Activated CD8-positive, alpha-beta memory T cell treated with anti-CD3 and anti-CD28 coated beads, Interleukin-2, amount 50 U/mL, for 1 hour (primary cell): ENCODE results near the gene KATNA1.

Experiments used
- DNase-seq: peaks from one replicate; pipeline ENCODE4 v3.0.0-alpha.2; 2020; ENCODE audit errors: extremely low read depth

The KATNA1 gene

DNA sequence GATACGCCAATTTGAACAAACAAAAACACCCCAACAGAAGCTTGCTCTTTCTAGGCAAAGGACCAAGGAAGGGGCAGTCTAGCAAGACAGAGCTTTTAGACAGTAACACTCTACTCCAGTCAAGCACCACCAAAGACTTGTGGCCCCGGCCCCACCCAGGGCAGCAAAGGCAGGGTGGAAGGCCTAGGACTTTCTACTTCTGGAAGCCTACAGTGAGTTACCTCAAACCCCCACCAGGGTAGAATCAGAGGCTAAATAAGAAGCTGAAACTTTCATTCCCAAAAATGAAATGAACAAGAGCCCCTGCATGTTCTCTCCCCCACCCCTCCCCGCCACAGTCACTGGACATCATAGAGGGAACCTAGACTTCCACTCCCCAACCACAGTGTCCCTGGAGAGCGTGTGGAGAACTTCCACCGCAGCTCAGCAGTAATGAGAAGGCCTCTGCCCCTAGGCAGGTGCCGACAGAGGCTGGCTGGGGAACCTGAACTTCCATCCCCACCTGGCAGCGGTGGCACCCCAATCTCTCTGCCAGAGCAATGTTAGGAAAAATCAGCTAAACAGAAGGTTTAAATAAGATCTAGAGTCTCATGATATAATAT is 40.0 kb downstream of the KATNA1 start:
- DNase-seq, result no peak

DNA sequence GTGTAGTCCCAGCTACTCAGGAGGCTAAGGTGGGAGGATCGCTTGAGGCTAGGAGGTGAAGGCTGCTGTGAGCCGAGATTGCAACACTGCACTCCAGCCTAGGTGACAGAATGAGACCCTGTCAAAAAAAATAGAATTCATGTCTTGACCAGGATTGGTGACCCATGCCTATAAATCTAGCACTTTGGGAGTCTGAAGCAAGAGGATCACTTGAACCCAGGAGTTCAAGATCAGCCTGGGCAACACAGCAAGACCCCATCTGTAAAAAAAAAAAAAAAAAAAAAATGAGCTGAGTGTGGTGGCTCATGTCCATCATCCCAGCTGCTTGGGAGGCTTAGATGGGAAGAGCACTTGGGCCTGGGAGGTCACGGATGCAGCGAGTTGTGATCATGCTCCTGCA is 48.0 kb downstream of the KATNA1 start:
- no peak for DNase-seq

DNA sequence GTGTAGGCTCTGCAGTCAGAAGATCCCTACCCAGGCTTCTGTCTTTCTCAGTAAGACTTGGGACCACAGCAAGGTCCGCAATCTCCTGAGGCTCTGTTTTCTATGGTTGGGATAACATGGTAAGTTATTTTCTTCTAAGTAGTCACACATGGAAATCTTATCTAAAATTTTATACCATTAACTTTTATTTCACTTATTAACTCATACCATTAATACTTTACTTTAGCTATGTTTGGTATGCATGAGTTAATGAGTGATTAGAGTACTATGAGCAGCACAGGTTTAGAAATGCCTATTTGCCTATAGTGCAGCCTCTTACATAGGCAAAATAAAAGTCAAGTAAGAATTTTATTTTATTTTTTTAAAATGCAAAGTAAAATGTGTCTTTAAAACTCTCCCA is 55.1 kb downstream of the KATNA1 start:
- no peak for DNase-seq

DNA sequence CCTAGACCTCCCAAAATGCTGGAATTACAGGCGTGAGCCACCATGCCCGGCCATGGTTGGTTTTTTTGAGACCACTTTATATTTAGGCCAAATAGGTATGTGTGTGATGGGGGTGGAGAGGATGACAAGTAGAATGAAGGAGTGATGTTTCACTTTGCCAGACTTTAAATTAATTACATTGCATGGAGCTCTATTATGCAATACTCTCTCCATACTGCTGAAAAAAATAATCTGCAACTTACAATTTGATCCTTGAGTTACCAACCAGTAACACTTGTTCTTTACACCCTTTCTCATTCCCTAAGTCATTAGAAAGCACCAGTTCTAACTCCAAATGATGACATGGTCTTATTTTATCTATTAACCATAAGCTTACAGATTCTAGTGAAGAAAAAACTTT is 55.5 kb downstream of the KATNA1 start:
- DNase-seq, result no peak

DNA sequence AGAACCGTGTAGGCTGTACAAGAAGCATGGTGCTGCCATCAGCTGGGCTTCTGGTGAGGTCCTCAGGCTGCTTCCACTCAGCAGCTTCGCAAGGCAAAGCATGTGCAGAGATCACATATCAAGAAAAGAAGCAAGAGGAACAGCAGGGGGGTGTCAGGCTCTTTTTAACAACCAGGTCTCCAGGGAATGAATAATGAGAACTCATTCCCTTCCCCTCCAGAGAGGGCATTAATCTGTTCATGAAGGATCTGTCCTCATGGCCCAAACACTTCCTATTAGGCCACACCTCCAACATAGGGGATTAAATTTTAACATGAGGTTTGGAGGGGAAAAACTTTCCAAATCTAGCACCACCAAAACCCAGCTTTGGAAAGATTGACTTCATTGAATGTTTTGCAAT is 62.4 kb downstream of the KATNA1 start:
- DNase-seq, result no peak

DNA sequence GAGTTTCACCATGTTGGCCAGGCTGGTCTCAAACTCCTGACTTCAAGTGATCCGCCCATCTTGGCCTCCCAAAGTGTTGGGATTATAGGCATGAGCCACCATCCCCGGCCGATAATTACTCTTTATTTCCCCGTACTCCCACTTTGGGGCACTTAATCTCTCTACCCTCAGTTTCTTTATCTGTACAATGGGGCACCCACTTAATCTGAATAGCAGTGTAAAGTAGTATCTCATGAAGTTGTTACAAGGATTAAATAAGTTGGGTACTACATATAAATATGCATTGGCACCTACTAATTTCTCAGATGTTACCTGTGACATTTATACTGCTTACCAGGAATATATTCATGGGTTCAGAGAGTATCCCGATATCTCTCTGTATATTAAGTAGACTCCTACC is 67.2 kb downstream of the KATNA1 start:
- no peak for DNase-seq

DNA sequence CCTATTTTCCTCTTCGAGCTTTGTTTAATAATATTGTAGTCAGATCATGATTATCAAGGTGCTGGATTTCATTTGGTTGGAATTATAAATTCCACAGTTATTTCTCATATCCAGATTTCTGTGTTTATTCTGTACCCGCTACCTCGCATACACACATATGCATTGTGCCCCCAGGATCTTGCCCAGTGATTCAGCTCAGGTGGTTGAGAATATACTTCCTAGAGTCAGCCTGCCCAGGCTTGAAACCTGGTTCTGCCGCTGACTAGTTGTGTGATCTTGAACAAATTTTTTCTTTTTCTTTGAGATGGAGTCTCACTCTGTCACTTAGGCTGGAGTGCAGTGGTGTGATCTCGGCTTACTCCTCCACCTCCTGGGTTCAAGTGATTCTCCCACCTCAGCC is 67.6 kb downstream of the KATNA1 start:
- no peak for DNase-seq

DNA sequence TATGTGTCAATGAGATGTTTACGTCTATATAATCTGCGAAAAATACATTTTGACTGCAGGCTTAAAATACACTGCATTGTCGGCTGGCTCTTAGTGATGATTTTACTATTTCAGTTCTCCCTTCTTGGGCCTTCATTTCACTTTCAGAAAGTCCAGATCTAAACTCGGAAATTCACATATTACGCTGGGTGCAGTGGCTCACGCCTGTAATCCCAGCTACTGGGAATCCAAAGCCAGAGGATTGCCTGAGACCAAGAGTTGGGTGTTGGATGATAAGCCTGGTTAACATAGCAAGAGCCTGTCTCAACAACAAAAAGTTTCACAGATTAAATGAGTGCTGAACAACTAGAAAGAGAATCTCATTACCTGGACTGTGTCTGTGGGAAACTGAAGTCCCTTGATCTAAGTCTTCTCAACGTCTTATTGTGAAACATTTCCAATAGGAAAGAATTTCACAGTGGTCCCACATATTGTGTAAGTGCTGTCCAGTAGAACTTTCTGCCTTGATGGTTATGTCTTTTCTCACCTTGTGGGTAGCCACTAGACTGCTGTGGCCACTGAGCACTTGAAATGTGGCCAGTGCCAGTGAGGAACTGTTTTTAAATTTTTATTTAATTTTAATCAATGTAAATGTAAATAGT is 80.4 kb downstream of the KATNA1 start:
- no peak for DNase-seq

DNA sequence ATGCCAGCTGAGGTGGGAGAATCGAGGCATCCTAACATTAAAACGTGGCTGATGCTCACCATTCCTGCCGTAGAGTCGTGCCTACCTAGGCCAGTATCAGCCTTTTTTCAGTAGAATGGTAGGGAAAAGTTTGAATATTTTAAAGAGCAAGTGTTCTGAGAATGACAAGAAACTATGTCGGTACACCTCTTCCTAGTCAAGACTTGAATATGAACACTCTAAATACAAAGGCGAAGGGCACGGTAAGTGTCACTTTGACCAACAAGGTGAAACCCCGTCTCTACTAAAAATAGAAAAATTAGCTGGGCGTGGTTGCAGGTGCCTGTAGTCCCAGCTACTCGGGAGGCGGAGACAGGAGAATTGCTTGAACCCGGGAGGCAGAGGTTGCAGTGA is 81.3 kb downstream of the KATNA1 start:
- DNase-seq, result no peak

DNA sequence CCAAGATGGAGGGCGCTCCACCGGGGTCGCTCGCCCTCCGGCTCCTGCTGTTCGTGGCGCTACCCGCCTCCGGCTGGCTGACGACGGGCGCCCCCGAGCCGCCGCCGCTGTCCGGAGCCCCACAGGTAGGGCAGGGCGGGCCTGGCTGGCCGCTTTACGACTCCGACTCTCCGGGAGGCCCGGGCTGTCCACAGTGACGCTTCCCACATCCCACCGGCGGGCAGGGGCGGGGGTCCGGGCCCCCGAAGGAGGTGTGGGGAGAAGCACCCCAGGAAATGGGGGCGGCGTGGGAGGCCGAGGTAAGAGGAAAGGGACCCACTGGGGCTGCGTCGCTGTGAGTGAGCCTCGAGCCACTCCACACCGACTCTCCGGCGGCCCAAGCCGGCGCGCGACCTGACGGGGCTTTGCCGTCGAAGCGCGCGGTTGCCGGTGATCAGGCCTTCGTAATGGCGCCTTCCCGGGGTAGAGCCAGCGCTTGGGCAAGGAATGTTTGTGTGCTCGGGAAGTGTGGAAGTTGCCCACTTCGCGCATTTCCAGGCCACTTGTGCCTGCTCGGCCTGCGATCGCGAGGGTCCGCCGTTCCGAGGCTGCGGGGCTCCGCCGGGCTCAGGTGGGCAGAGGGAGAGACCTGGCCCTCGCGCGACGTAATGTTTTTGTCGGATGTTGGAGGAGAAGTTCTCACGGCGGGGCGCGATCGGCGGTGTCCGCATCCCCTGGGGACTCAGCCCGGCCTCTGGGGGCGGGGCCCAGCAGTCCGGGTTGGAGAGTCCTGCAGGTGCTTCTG is 81.9 kb downstream of the KATNA1 start:
- no peak for DNase-seq

DNA sequence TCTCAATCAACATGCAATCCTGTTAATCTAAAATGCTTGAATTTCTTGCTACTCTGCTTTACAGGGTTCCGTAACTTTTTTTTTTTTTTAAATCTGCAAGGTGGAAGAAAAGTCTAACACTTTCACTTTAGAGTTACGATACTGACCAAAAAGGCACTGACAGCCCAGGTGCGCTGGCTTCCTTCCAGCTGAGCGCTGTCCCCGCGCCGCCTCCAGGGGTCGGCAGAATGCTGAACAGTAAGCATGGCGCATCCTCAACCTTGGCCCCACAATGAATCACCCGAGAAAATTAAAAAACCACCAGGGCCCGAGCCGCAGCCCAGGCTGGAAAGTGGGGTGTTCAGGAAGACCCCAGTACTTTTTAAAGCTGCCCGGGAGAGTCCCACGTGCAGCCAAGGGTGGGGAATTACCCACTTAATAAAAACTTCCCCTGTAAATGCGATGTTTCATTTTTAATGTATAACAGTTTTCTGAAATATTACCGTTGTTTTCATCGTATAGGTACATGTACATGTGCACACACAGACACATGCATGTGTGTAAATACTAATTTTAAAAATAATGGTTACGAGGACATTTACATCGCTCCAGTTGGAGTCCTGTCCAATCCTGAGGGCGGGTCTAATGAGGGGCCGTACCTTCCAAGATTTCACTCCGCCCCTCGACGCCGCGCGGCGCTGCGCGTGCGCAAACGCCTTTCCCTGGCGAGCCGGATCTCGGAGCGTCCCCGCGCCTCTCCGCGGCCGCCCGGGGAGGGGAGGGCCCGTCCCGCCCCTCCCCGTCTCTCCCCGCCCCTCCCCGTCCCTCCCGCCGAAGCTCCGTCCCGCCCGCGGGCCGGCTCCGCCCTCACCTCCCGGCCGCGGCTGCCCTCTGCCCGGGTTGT is 82.7 kb downstream of the KATNA1 start, which contains the start of gene GINM1:
Gene GINM1, plus strand, starts transcription at position 849 of the 883 bp plus-strand sequence. CDS start 40 bp downstream, outside the sequence.
- peak; percentile 77 for DNase-seq

DNA sequence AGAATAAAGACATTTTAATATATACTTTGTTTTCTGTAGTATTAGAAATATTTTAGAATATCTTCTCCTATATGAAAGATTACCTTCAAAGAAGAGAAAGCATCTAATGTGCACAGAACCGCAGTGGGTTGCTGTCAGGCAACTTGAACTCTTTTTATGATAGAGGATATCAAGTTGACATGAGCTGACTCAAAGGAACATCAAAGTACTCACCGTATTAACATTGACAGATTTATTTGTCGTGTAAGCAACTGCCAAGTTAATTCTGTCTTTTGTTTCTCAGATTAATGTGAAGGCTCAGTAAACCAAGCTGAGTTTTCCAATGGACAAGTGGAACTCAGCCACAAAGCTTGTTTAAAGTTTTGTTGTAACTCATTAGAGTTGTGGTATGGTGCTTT is 84.6 kb downstream of the KATNA1 start:
- no peak for DNase-seq

DNA sequence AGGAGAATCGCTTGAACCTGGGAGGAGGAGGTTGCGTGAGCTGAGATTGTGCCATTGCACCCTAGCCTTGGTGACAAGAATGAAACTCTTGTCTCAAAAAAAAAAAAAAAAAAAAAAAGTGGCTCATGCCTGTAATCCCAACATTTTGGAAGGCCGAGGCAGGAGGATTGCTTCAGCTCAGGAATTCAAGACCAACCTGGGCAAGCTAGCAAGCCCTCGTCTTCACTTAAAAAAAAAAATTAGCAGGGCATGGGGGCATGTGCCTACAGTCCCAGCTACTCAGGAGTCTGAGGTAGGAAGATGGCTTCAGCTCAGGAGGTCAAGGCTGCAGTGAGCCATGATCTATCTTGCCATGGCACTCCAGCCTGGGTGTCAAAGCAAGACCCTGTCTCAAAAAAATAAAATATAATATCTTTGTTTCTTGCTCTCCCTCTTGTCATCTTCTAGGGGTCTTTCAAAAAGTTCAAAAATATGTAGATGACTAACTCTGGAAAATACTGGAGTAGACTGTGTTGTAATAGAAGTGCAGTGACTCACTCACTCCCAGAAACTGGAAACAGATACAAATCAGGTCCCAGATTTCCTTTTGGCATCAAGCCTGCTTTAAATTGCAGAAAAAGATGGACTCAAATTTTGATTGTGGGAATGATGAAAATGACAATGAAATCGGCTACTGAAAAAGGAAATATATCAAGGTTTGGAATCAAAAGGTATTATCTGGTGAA is 85.1 kb downstream of the KATNA1 start:
- DNase-seq, result no peak

DNA sequence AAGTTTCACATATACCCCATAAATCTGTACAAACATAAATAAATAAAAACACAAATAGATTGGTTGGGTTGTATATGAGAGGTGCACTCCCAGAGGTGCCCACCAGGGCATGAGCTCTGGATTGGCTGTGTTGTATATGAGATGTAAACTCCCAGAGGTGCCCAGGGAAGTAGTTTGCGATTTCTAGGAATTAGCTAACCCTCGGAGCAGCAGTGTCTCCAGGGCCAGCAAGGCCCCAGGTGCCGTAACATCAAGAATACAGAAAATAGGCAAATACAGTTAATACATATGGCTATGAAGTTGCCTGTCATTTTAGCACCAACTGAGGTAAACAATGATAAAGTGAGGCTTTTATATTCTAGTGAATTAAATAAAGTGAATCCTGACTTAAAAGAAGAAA is 87.8 kb downstream of the KATNA1 start:
- no peak for DNase-seq

DNA sequence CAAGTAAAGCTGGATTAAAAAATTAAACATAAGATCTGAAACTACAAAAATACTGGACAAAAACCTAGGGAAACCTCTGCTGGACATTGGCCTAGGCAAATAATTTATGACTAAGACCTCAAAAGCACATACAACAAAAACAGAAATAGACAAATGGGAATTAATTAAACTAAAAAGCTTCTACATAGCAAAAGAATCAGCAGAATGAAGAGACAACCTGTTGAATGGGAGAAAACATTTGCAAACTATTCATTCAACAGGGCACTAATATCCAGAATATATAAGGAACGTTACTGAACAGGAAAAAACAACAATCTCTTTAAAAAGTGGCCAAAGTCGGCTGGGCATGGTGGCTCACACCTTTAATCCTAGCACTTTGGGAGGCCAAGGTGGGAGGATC is 89.1 kb downstream of the KATNA1 start:
- DNase-seq, result no peak

DNA sequence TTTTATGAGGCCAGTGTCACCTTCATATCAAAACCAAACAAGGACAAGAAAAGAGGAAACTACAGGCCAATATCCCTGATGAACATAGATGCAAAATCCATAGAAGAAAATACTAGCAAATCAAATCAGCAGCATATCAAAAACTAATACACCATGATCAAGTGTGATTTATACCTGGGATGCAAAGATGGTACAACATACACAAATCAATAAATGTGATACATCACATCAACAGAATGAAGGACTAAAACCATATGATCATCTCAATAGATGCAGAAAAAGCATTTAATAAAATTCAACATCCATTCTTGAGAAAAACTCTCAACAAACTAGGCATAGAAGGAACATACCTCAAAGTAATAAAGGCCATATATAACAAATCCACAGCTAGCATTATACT is 90.5 kb downstream of the KATNA1 start:
- DNase-seq, result no peak

DNA sequence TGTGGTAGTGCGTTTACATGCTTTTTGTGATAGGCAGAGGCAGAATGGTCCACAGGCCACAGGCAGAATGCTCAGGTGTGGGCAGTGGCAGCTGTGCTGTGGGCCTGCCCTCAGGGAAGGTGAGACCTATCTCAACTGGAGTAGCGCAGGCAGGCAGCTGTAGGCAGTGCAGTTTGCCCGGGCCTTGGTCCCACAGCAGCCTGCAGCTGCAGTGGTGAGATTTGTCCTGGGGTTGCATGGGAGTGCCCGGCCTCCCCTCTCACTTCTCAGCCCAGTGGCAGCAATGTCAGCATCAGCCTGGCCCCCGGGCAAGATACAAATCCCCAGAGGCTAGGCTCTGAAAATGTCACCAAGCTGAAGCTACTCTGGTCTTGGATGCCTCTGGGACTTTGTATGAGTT is 96.6 kb downstream of the KATNA1 start:
- no peak for DNase-seq

DNA sequence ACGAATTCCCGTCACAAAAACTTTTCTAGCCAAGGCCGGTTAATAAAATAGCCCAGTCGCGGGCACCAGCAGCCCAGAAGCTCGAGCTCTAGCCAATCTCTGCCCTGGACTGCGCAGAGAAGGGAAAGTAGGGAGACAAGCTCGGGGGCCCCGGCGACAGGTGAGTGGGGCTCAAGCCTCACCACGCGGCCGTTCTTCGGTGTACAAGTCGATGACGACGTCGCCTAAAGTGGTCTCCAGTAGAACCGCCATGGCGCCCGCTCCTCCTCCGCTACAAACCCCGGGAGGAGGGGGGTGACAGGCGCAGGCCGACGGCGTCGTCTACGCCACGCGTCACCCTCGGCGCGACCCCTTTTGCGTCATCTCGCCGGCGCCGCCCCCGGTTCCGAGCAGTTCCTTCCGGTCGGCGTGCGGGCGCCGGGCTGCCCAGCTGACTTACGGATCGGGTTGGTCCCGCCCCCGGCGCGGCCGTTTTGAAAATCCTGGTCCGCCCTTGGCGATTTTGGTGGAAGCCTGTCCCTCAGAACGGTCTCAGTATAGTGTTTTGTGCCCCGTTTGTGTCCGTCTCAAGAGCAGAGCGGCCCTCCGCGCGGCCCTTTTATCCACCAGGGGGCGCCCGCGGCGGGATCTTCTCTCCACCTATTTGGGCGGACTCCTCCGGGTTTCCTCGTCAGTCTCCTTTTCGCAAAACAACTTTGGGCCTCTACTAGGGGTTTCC is 102.6 kb downstream of the KATNA1 start, which contains the start of gene PPIL4:
Gene PPIL4, minus strand, starts transcription at position 290 of the 718 bp plus-strand sequence. Its CDS starts 38 bp downstream, at position 252.
- peak; percentile 82 for DNase-seq

DNA sequence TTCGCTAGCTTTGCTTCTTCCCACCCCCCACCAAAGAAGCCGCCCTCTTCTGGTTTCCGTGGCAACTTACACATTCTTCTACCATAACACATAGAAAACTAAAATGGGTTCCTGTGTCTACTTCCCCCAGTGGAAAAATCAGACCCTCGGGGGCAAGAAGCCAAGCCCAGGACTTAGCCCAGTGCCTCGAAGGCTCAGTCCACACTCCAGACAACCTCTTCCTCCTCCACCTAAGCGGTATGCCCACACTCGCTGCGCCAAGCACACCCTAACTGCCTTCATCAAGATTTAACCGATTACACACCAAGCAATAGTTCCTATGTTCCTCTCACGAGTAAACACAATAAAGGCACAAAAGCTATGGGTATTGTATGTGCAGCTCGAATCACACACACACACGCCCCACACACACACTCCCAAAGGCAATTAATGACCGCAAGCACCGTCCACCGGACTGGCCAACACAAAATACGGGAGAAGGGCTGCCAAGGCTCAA is 103.2 kb downstream of the KATNA1 start:
- peak; percentile 51 for DNase-seq
